D341Med (cell line): ENCODE results near the gene LDB2.
A peak's percentile ranks its signal among the peaks of the same experiment; 100 is the strongest.

Source experiments
- DNase-seq: peaks from one replicate; pipeline ENCODE4 v3.0.0; 2012; ENCODE audit warnings: low spot score

The LDB2 gene

DNA sequence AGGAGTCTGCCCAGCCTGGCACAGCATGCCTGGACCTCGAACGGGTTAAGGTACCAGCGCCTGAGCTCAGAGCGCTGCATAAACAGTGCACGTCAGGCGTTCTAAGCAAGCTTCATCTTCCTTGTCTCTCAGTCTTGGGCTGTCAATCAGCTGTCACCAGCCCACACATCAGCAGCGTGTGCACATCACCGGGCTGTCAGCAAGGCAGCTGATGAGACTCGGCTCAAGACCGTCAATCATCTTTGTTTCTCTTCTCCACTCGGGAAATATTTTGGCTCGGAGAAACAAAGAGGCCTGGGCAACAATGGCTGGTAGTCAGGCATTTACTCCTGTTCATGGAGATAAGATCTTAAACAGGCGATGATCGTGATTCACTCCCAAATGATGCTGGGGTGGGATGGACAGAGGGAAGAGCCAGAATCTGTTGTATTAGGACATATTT lies 141.3 kb downstream of the LDB2 start:
- DNase-seq: no peak

GRCh38 chr4:16754104-16754503 lies 144.3 kb downstream of the LDB2 start:
- DNase-seq: no peak

- no peak for DNase-seq
Observed at GRCh38 chr4:16752150-16752549, 146.3 kb downstream of the LDB2 start.

- DNase-seq: no peak
Observed at GRCh38 chr4:16750882-16751642, 147.4 kb downstream of the LDB2 start.

- no peak for DNase-seq
Observed at GRCh38 chr4:16750216-16750615, 148.2 kb downstream of the LDB2 start.

- DNase-seq: no peak
Observed at GRCh38 chr4:16745887-16746286, 152.6 kb downstream of the LDB2 start.

DNA sequence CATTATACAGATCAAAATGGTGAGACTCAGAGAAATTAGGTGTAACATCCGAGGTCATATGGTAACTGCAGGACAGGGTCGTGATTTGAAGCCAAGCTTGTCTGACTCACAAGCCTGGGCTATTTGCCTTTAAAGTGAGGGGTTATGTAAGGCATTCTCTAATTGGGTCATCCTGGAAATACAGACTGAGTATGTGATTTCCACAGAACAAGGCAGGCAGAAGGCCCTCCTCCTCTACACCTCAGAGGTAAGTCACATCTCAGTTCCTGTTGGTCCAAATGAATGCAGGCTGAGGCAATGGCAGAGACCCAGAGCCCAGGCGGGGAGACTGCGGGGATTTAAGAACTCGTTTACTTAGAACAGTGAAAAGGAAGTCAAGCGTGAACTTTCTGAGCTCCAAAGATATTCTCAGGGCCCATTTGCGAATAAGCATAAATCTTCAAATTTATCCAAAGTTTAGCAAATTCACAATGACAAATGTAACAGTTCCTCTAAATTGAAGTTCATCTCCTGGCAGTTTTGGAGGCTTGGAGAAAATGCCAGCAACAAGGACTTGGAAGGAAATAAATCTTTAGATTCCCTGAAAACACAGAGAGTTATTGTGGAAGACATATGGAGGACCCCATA lies 153.3 kb downstream of the LDB2 start:
- DNase-seq: no peak

DNA sequence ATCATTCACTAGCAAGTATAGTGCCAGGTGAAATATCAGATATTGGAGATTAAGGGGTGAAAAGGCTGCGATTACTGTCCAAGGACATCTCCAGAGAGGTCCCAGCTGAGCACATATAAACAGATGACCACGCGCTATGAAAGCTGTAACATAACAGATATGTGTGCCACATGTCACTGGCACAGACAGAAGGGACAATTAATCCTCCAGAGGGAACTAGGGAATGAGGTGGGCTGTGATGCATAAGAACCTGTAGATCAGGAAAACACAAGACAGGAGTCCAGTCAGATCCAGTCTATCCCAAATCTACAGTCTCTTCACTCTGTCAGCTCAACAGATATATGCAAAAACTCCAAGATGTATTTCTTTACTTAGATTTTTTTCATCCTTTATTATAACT lies 157.2 kb downstream of the LDB2 start:
- no peak for DNase-seq

GRCh38 chr4:16739997-16740624 lies 158.3 kb downstream of the LDB2 start:
- no peak for DNase-seq

- no peak for DNase-seq
Observed at GRCh38 chr4:16738558-16738957, 159.9 kb downstream of the LDB2 start.

DNA sequence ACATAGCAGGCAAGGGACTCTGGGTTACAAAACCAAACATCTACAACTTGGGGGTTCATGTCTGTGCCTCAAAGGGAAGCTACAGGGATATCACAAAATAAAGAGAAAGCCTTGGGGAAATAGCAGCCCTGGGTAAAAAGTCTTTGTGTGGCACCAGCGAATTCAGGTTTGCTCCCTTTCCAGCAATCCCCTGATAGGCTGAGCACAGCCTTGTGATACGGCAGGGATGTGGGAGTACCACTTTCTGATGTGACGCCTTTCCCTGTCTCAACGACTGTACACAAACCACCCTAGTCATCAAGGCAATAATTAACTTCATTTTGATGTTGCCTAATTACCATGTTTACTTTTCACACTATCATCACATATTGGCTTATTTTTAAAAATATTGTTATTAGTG lies 164.9 kb downstream of the LDB2 start:
- DNase-seq: no peak

GRCh38 chr4:16732741-16733140 lies 165.7 kb downstream of the LDB2 start:
- DNase-seq: no peak

GRCh38 chr4:16731776-16732380 lies 166.6 kb downstream of the LDB2 start:
- no peak for DNase-seq

DNA sequence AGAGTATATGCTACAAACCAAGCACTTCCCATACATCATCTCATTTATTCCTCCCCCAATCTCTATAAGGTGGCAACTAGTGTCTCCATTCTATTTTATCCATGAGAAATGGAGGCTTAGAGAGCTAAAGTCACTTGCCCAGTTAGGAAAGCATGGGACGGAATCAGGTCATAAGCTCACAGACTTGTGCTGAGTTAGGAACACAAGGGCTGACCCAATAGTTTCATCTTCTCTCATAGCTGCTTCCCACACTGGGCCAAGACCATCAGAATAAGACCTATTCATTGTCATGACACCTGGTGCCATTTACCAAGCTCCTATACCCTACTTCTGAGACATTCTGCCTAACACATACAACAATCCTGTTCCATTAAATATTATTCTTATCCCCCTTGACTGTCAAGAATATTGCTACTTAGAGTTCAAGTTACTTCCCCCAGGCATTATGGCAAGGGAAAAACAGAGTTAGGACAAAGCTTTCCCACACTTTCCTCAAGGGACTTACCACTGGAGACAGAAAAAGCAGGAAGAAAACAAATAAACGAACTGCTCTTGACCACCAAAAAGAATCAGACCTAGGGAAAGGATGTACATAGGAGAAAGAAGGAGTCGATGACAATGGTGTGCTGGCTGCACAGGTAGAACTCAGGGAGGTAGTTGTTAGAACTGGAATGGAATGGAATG lies 167.8 kb downstream of the LDB2 start:
- no peak for DNase-seq

- DNase-seq: peak; percentile 37
Observed at GRCh38 chr4:16729336-16729735, 169.1 kb downstream of the LDB2 start.

DNA sequence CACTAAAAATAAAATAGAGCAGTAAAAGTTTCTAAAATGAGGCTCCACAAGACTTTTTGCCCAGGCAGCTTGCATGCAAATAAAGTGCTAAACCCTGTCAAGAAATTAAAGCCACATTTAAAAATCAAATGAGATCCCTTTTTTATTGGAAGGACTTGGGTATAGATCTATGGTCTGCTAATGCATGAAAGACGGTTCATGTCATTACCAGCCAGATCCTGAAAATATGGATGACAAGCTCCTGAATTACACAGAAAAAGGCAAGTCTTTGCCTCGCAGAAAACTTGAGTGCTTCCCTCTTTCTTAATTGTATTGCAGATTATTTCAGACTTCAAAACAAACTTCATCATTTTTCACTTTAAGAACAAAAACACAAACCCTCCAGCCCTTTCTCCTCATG lies 169.6 kb downstream of the LDB2 start:
- no peak for DNase-seq

GRCh38 chr4:16728111-16728510 lies 170.3 kb downstream of the LDB2 start:
- DNase-seq: no peak

- no peak for DNase-seq
Observed at GRCh38 chr4:16727218-16727617, 171.2 kb downstream of the LDB2 start.

GRCh38 chr4:16726368-16727050 lies 171.9 kb downstream of the LDB2 start:
- no peak for DNase-seq

DNA sequence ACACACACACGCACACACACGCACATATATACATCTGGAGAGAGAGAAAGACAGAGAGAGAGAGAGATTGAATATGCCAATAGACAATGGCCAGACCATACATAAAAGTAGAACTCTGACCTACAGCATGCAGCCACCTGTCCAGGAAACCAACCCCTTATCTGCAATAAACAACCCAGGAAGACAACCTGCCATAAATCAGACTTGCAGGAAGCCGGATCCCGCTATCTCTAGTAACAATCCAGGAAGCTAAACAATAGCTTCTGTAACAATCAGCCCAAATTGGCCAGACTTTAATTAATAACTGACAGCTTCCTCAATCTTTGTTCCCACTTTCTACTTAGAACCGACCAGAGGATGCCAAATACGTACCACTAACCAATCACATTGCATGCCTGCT lies 173.2 kb downstream of the LDB2 start:
- DNase-seq: no peak

- no peak for DNase-seq
Observed at GRCh38 chr4:16722416-16722815, 176.0 kb downstream of the LDB2 start.
